Activated CD4-positive, alpha-beta T cell treated with anti-CD3 and anti-CD28 coated beads, Interleukin-2, amount 10 ng/mL, durations not matched to agents 24 days and 14 days (primary cell): Measurements from ENCODE around the gene ZNF43. TPM values are rescaled to one million over a fixed set of nuclear protein-coding genes. Genes with fewer than 3 reads are reported as not detected.
"Not testable (repeated sequence)": the region's sequence is repeated elsewhere in the genome, so short reads cannot be mapped to it uniquely, and the experiment has no call there.

Source experiments
- DNase-seq: peaks from one replicate; pipeline ENCODE4 v3.0.0; 2022
- H3K27ac Mint-ChIP-seq: one replicate; pipeline ENCODE4 v1.8.0; 2022; ENCODE audit warnings: mild to moderate bottlenecking, mixed read lengths
- H3K27me3 Mint-ChIP-seq: one replicate; pipeline ENCODE4 v1.8.0; 2022; ENCODE audit warnings: mixed read lengths
- H3K36me3 Mint-ChIP-seq: one replicate; pipeline ENCODE4 v1.8.0; 2022; ENCODE audit warnings: low read depth, mild to moderate bottlenecking, mixed read lengths
- H3K4me1 Mint-ChIP-seq: one replicate; pipeline ENCODE4 v1.8.0; 2021; ENCODE audit warnings: mixed read lengths
- H3K4me3 Mint-ChIP-seq: one replicate; pipeline ENCODE4 v1.8.0; 2022; ENCODE audit warnings: mild to moderate bottlenecking, moderate library complexity, mixed read lengths
- H3K9me3 Mint-ChIP-seq: one replicate; pipeline ENCODE4 v1.8.0; 2021; ENCODE audit warnings: mixed read lengths
- intact Hi-C: fragments of 100-400 bp; cut with micrococcal nuclease; formaldehyde crosslinking; loops from one replicate; pipeline ENCODE4 v1.15.1; 2023
- total RNA-seq: library from RNA; stranded (reverse); gene quantifications from 2 replicates; pipeline ENCODE4 v1.2.3, GENCODE V29; 2022

The ZNF43 gene
- total RNA-seq, 1 donor from 2014 or later, result 30.3 TPM

GRCh38 chr19:21841488-21842097 is 5.6 kb upstream of the ZNF43 start:
- no peak for DNase-seq
- Mint-ChIP-seq H3K27ac (no peak overlapping the region), H3K27me3 (no peaks in the 10 kb centered on the region), H3K36me3 (peaks cover 83% of the 10 kb centered on the region), H3K9me3 (peaks cover 36% of the 10 kb centered on the region), H3K4me1 (peaks cover 5% of the 10 kb centered on the region), H3K4me3 (no peak overlapping the region)
- intact Hi-C loops, result no loop called here

GRCh38 chr19:21841081-21841480 is 5.1 kb upstream of the ZNF43 start:
- Mint-ChIP-seq H3K36me3 (peaks cover 79% of the 10 kb centered on the region), H3K27me3 (no peaks in the 10 kb centered on the region), H3K4me3 (no peak overlapping the region), H3K4me1 (peaks cover 3% of the 10 kb centered on the region), H3K9me3 (peaks cover 31% of the 10 kb centered on the region), H3K27ac (no peak overlapping the region)
- DNase-seq, result no peak
- intact Hi-C loops, result no loop called here

DNA sequence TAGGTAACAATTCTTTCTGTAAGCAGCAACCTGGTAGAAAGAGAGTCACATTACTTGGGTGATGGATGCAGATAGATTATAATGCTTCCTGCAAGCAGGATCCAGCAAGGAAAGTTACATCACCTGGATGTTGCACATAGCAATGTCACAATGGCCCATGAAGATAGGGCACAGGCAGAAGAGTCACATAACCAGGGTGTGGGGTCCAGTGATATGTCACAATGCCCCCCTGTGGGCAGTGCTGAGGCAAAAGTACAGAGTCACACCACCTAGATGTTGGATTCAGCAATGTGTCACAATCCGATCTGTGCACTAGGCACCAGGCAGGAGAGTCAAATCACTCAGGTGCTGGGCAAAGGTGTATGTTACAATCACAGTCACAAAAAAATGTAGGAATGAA is 4.0 kb upstream of the ZNF43 start:
- H3K9me3 Mint-ChIP-seq, result peaks cover 26% of the 10 kb centered on the region
- H3K27me3 Mint-ChIP-seq, result no peaks in the 10 kb centered on the region
- H3K4me1 Mint-ChIP-seq, result peaks cover 3% of the 10 kb centered on the region
- no peak overlapping the region for H3K4me3 Mint-ChIP-seq
- no peak for DNase-seq
- intact Hi-C loops, result loop anchor here (5.0 kb wide), 1 partner anchor 1063 kb away; the partner anchor contains the start of gene ZNF66
- H3K27ac Mint-ChIP-seq, result no peak overlapping the region
- peaks cover 75% of the 10 kb centered on the region for H3K36me3 Mint-ChIP-seq

DNA sequence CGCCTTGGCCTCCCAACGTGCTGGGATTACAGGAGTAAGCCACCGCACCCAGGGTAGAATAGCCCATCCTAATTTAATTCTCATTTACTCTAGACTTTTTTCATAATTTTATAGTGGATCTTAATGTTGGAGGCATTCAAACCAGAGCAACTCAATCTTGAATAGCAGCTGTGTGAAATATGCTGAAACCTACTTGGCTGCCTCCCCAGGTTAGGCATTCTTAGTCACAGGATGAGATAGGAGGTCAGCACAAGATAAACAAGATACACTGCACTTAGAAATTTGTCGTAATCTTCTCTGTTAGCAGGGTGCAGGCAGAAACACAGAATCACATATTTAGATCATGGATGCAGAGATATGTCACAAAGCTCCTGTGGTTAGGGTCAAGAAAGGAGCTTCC is 2.7 kb upstream of the ZNF43 start:
- H3K36me3 Mint-ChIP-seq, result peaks cover 73% of the 10 kb centered on the region
- H3K27me3 Mint-ChIP-seq, result no peaks in the 10 kb centered on the region
- H3K4me3 Mint-ChIP-seq, result no peak overlapping the region
- H3K4me1 Mint-ChIP-seq, result peaks cover 3% of the 10 kb centered on the region
- H3K27ac Mint-ChIP-seq, result no peak overlapping the region
- peaks cover 28% of the 10 kb centered on the region for H3K9me3 Mint-ChIP-seq
- intact Hi-C loops, result loop anchor here (5.0 kb wide), 1 partner anchor 1061 kb away; the partner anchor contains the start of gene ZNF66
- no peak for DNase-seq

DNA sequence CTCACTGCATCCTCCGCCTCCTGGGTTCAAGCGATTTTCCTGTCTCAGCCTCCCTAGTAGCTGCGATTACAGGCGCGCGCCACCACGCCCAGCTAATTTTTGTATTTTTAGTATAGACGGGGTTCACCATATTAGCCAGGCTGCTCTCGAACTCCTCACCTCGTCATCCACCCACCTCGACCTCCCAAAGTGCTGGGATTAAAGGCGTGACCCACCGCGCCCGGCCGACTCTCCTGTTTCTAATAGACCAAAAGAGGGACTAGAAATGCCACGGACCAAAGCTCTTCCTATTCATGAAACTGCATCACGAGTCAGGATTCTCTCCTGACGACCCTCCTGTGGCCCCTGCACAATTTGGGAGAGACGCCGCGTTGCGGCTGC is 563 bp downstream of the ZNF43 start:
- Mint-ChIP-seq H3K36me3 (peaks cover 69% of the 10 kb centered on the region), H3K4me1 (peaks cover 3% of the 10 kb centered on the region), H3K27ac (peak overlapping the region; percentile 100), H3K4me3 (peak overlapping the region; percentile 100), H3K9me3 (peaks cover 26% of the 10 kb centered on the region), H3K27me3 (no peaks in the 10 kb centered on the region)
- intact Hi-C loops, result loop anchor here (5.0 kb wide), 1 partner anchor 1058 kb away; the partner anchor contains the start of gene ZNF66
- no peak for DNase-seq

DNA sequence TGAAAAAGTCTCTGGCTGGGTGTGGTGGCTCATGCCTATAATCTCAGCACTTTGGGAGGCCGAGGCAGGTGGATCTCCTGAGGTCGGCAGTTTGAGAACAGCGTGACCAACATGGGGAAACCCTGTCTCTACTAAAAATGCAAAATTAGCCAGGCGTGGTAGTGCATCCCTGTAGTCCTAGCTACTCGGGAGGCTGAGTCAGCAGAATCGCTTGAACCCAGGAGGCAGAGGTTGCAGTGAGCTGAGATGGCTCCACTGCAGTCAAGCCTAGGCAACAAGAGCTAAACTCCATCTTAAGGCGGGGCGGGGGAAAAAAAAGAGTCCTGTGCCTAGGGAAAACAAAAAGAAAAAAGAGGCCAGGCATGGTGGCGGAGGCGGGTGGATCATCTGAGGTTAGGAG is 2.2 kb downstream of the ZNF43 start:
- Mint-ChIP-seq H3K4me3 (peak overlapping the region; percentile 40), H3K4me1 (peaks cover 3% of the 10 kb centered on the region), H3K36me3 (peaks cover 62% of the 10 kb centered on the region), H3K27me3 (no peaks in the 10 kb centered on the region), H3K27ac (no peak overlapping the region), H3K9me3 (peaks cover 23% of the 10 kb centered on the region)
- intact Hi-C loops, result no loop called here
- DNase-seq, result no peak

DNA sequence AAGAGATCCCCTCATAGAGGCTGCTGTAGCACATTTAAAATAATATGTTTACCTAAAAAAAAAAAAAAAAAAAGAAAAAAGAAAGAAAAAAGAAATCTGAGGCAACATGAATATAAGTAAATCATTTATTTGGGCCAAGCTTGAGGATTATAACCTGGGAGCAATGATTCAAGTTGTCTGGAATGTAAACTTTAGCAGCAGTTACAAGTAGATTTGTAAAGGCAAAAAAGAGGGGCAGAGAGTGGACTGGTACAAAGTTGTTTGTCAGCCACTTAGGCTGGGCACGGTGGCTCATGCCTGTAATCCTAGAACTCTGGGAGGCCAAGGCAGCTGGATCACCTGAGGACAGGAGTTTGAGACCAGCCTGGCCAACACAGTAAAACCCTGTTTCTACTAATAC is 11.3 kb downstream of the ZNF43 start:
- peaks cover 25% of the 10 kb centered on the region for H3K9me3 Mint-ChIP-seq

DNA sequence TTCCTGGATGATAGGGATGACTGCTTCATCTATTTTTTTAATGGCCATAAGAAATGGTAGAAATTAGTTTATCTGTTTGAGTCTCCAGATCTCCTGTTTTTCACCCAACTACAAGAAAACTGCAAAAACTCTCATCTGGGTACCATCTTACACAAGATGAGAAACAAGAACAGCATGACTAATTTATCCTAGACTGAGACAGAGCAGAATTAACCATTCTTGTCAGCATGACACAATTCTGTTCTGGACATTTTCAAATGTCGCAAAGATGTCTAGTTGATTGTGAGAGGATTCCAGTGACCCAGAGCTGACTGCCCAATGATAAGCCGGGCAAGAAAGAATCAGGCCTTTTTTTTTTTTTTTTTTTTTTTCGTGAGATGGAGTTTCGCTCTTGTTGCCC is 12.8 kb downstream of the ZNF43 start:
- Mint-ChIP-seq H3K27ac (no peak overlapping the region), H3K27me3 (no peaks in the 10 kb centered on the region), H3K4me1 (no peaks in the 10 kb centered on the region), H3K4me3 (no peak overlapping the region), H3K9me3 (peaks cover 30% of the 10 kb centered on the region), H3K36me3 (peaks cover 74% of the 10 kb centered on the region)
- intact Hi-C loops, result no loop called here
- DNase-seq, result no peak

More for the DNA sequence above, 11.3 kb downstream of the ZNF43 start:
- no peaks in the 10 kb centered on the region for H3K27me3 Mint-ChIP-seq
- H3K4me1 Mint-ChIP-seq, result no peaks in the 10 kb centered on the region
- H3K36me3 Mint-ChIP-seq, result peaks cover 65% of the 10 kb centered on the region
- H3K4me3 Mint-ChIP-seq, result no peak overlapping the region
- intact Hi-C loops, result no loop called here
- H3K27ac Mint-ChIP-seq, result no peak overlapping the region
- peak; percentile 31 for DNase-seq

GRCh38 chr19:21812448-21812847 is 23.5 kb downstream of the ZNF43 start:
- DNase-seq, result no peak
- Mint-ChIP-seq H3K36me3 (peaks cover 88% of the 10 kb centered on the region), H3K27ac (no peak overlapping the region), H3K9me3 (peaks cover 20% of the 10 kb centered on the region), H3K4me1 (no peaks in the 10 kb centered on the region), H3K4me3 (no peak overlapping the region), H3K27me3 (no peaks in the 10 kb centered on the region)
- intact Hi-C loops, result no loop called here

DNA sequence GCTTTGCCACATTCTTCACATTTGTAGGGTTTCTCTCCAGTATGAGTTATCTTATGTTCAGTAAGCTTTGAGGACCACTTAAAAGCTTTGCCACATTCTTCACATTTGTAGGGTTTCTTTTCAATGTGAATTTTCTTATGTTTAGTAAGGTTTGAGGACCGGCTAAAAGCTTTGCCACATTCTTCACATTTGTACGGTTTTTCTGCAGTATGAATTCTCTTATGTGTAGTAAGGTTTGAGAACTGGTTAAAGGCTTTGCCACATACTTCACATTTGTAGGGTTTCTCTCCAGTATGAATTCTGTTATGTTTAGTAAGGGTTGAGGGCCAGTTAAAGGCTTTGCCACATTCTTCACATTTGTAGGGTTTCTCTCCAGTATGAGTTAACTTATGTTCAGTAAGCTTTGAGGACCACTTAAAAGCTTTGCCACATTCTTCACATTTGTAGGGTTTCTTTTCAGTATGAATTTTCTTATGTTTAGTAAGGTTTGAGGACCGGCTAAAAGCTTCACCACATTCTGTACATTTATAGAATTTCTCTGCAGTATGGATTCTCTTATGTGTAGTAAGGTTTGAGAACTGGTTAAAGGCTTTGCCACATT is 27.5 kb downstream of the ZNF43 start:
- intact Hi-C loops, H3K27me3 Mint-ChIP-seq, H3K4me3 Mint-ChIP-seq, DNase-seq, H3K27ac Mint-ChIP-seq, H3K4me1 Mint-ChIP-seq: not testable (repeated sequence)
- peaks cover 58% of the 10 kb centered on the region for H3K36me3 Mint-ChIP-seq
- peaks cover 20% of the 10 kb centered on the region for H3K9me3 Mint-ChIP-seq

DNA sequence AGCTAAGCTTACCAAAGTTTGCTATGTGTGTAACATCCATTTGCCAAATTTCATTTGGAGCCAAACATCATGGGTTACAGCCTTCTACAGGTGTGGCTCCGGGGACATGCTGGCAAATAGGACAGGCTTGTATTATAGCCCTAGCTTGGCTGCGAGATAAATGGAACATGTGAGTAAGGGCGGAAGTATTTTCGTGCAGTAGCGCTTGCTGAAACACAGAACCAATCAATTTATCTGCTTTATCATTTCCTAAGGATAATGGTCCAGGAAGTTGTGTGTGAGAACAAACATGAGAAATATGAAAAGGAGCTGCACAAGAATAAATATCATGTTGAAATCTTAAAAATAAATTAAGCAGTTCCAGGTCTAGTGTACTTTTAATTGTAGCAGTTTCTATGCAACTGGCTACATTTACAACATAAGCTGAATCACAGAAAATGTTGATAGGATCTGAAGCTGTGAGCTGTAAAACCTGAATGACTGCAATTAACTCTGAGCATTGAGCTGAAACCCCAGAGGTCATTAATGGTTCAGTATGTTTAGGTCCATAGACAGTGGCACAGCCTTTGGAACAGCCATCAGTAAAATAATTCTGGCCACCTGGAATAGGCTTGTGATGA is 46.4 kb downstream of the ZNF43 start:
- intact Hi-C loops, result no loop called here
- peaks cover 30% of the 10 kb centered on the region for H3K9me3 Mint-ChIP-seq
- no peak for DNase-seq
- no peaks in the 10 kb centered on the region for H3K36me3 Mint-ChIP-seq
- H3K27ac Mint-ChIP-seq, result no peak overlapping the region
- H3K4me1 Mint-ChIP-seq, result no peaks in the 10 kb centered on the region
- H3K4me3 Mint-ChIP-seq, result no peak overlapping the region
- H3K27me3 Mint-ChIP-seq, result no peaks in the 10 kb centered on the region

GRCh38 chr19:21786936-21787335 is 49.0 kb downstream of the ZNF43 start:
- H3K27ac Mint-ChIP-seq, result no peak overlapping the region
- no peak overlapping the region for H3K4me3 Mint-ChIP-seq
- intact Hi-C loops, result no loop called here
- no peaks in the 10 kb centered on the region for H3K36me3 Mint-ChIP-seq
- H3K4me1 Mint-ChIP-seq, result no peaks in the 10 kb centered on the region
- DNase-seq, result no peak
- H3K9me3 Mint-ChIP-seq, result peaks cover 30% of the 10 kb centered on the region
- H3K27me3 Mint-ChIP-seq, result no peaks in the 10 kb centered on the region

GRCh38 chr19:21775792-21776191 is 60.2 kb downstream of the ZNF43 start:
- DNase-seq, H3K9me3 Mint-ChIP-seq, H3K36me3 Mint-ChIP-seq, H3K27me3 Mint-ChIP-seq, intact Hi-C loops, H3K4me1 Mint-ChIP-seq, H3K4me3 Mint-ChIP-seq, H3K27ac Mint-ChIP-seq: not testable (repeated sequence)

DNA sequence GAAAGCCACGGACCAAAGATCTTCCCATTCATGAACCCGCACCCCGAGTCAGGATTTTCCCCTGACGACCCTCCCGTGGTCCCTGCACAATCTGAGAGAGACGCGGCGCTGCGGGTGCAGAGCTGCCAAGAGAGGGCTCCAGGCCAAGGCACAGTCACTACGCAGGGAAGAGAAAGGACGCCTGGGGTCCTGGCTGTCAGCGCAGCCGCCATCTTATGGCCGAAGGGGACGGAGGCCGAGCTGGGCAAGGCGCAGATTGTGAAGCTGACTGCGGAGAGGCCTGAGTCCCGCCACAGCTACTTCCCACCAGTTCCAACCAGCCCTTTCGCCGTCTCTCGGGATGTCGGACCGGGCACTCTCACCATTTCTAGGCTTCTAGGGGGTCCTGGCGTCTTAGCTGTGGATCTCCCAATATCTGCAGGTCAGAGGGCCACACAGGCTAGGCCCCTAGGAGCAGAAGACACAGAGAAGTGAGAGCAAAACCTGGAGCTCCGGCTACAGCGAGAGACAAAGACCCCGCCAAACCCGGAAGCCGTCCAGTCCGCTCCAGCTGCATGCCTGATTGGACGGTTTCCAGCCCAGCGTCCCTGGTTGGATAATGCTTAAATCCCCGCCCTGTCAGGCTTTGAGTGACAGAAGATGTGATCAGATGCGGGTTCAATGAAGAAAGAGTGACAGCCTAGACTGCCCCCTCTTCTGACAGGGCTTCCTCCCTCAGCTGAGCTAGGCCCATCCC is 68.7 kb downstream of the ZNF43 start, which contains the start of gene ZNF100:
TSS of gene ZNF100 (minus strand) at position 515 of the 736 bp plus-strand sequence. CDS start at position 365, 150 bp downstream.
- peak within 1 kb of the TSS; percentile 83 for H3K27ac Mint-ChIP-seq
- H3K27me3 Mint-ChIP-seq, result no peaks in the 10 kb centered on the region
- peaks cover 17% of the 10 kb centered on the region for H3K4me1 Mint-ChIP-seq
- intact Hi-C loops, result loop anchor here (1.0 to 10.0 kb wide), 4 partner anchors 70 to 622 kb away; partner anchors contain the start of genes ZNF43 and ZNF431
- peaks cover 15% of the 10 kb centered on the region for H3K9me3 Mint-ChIP-seq
- H3K4me3 Mint-ChIP-seq, result peak within 1 kb of the TSS; percentile 94
- DNase-seq, result peak; percentile 95
- peaks cover 36% of the 10 kb centered on the region for H3K36me3 Mint-ChIP-seq
